K562 (cell line): Measurements from ENCODE around the gene NBEAL2. TPM values are rescaled to one million over a fixed set of nuclear protein-coding genes. Genes with fewer than 3 reads are reported as not detected.

Experiments
- ARID1B ChIP-seq: fragments of 450-650 bp; IDR thresholded peaks from 2 replicates; pipeline ENCODE4 v1.6.1; 2016; ENCODE audit warnings: antibody characterized with exemption, mild to moderate bottlenecking, inconsistent platforms
- ARNT ChIP-seq, 2 experiments: fragments of 450-650 bp; IDR thresholded peaks; 2 replicates each; pipeline ENCODE4 v1.6.1; 2016; ENCODE audit warnings: mild to moderate bottlenecking in 1 of 2
- BRD9 ChIP-seq: fragments of 450-650 bp; IDR thresholded peaks from 2 replicates; pipeline ENCODE4 v1.6.1; 2018; ENCODE audit warnings: low read depth; ENCODE audit not compliant: partially characterized antibody
- DMBX1 ChIP-seq: fragments of 250-450 bp; sonication (Bioruptor Pico); IDR thresholded peaks from 2 replicates; pipeline ENCODE4 v1.8.0; 2022; ENCODE audit warnings: inconsistent platforms, mild to moderate bottlenecking, moderate library complexity, borderline replicate concordance
- DPF2 ChIP-seq: fragments of 450-650 bp; IDR thresholded peaks from 2 replicates; pipeline ENCODE4 v1.6.1; 2016
- EP300 ChIP-seq: IDR thresholded peaks from 2 replicates; pipeline ENCODE4 v1.6.1; 2012; ENCODE audit warnings: low read length, improper control_type of control experiment
- EP400 ChIP-seq: fragments of 450-650 bp; IDR thresholded peaks from 2 replicates; pipeline ENCODE4 v1.6.1; 2017; ENCODE audit warnings: antibody characterized with exemption, mild to moderate bottlenecking, moderate library complexity
- GABPB1 ChIP-seq: sonication (generic); formaldehyde crosslinking; IDR thresholded peaks from 2 replicates; pipeline ENCODE4 v1.8.0; 2022; ENCODE audit warnings: mild to moderate bottlenecking, missing genetic modification reagents
- HMBOX1 ChIP-seq: sonication (generic); IDR thresholded peaks from 2 replicates; pipeline ENCODE4 v1.6.1; 2016
- HMG20A ChIP-seq: fragments of 450-650 bp; formaldehyde crosslinking; conservative IDR thresholded peaks from 2 replicates; pipeline ENCODE4 v1.4.0; 2020; ENCODE audit warnings: mild to moderate bottlenecking, mixed read lengths
- MAFF ChIP-seq: IDR thresholded peaks from 2 replicates; pipeline ENCODE4 v1.6.1; 2012; ENCODE audit warnings: low read length, improper control_type of control experiment
- MEF2A ChIP-seq: IDR thresholded peaks from 2 replicates; pipeline ENCODE4 v1.6.1; 2011; ENCODE audit warnings: low read depth, mild to moderate bottlenecking, low read length, moderate library complexity; ENCODE audit not compliant: control insufficient read depth
- NFIC ChIP-seq: fragments of 450-650 bp; IDR thresholded peaks from 2 replicates; pipeline ENCODE4 v1.6.1; 2017; ENCODE audit warnings: mild to moderate bottlenecking, inconsistent platforms
- POLR2AphosphoS5 ChIP-seq: IDR thresholded peaks from 2 replicates; pipeline ENCODE4 v1.6.1; 2011; ENCODE audit warnings: mild to moderate bottlenecking, low read depth, low read length, moderate library complexity; ENCODE audit not compliant: control insufficient read depth, insufficient read depth
- PPARD ChIP-seq: fragments of 250-450 bp; sonication (Bioruptor Pico); IDR thresholded peaks from 2 replicates; pipeline ENCODE4 v1.8.0; 2022; ENCODE audit warnings: inconsistent platforms, mild to moderate bottlenecking, moderate library complexity
- RAD21 ChIP-seq, 2 experiments: fragments of 250-450 bp in 1 of 2; fragments of 450-650 bp in 1 of 2; sonication (Bioruptor Pico) in 1 of 2; formaldehyde crosslinking in 1 of 2; IDR thresholded peaks in 1 of 2; conservative IDR thresholded peaks in 1 of 2; 2 replicates each; pipeline versions ENCODE4 v1.4.0 to v1.8.0; 2020 to 2022; ENCODE audit warnings: mild to moderate bottlenecking in 2 of 2, moderate library complexity in 1 of 2
- RCOR1 ChIP-seq, 2 experiments: IDR thresholded peaks; 2 replicates each; pipeline ENCODE4 v1.6.1; 2012; ENCODE audit warnings: low read depth in 2 of 2, low read length in 2 of 2, borderline replicate concordance in 1 of 2, improper control_type of control experiment in 1 of 2
- SMARCA4 ChIP-seq: fragments of 450-650 bp; IDR thresholded peaks from 2 replicates; pipeline ENCODE4 v1.6.1; 2016
- SOX6 ChIP-seq: fragments of 450-650 bp; IDR thresholded peaks from 2 replicates; pipeline ENCODE4 v1.6.1; 2014; ENCODE audit warnings: mild to moderate bottlenecking
- SRSF1 ChIP-seq: fragments of 200-400 bp; formaldehyde crosslinking; IDR thresholded peaks from 2 replicates; pipeline ENCODE4 v1.6.1; 2017; ENCODE audit warnings: mild to moderate bottlenecking, low read depth, low read length, moderate library complexity
- STAT5A ChIP-seq: IDR thresholded peaks from 2 replicates; pipeline ENCODE4 v1.6.1; 2012; ENCODE audit warnings: low read length, inconsistent platforms, borderline replicate concordance
- TEAD4 ChIP-seq, 2 experiments: sonication (generic) in 1 of 2; formaldehyde crosslinking in 1 of 2; IDR thresholded peaks; 2 replicates each; pipeline versions ENCODE4 v1.6.1 to v1.8.0; 2012 to 2022; ENCODE audit warnings: borderline replicate concordance in 1 of 2, inconsistent platforms in 1 of 2, low read length in 1 of 2, mild to moderate bottlenecking in 1 of 2, missing genetic modification reagents in 1 of 2
- TRIM24 ChIP-seq, 2 experiments: fragments of 450-650 bp; IDR thresholded peaks; 2 replicates each; pipeline ENCODE4 v1.6.1; 2016
- ZNF668 ChIP-seq: fragments of 250-450 bp; sonication (Bioruptor Pico); IDR thresholded peaks from 2 replicates; pipeline ENCODE4 v1.8.0; 2022; ENCODE audit warnings: mild to moderate bottlenecking, inconsistent platforms
- ZSCAN29 ChIP-seq: fragments of 450-650 bp; IDR thresholded peaks from 2 replicates; pipeline ENCODE4 v1.6.1; 2017
- polyA plus RNA-seq, 8 experiments: library from polyadenylated mRNA; depleted of rRNA in 4 of 8; stranded (reverse) in 5 of 8; unstranded in 3 of 8; fragments of >200 nt; fragmentation: Nextera tagmentation in 2 of 8; fragmentation: Illumina TruSeq in 1 of 8; extraction: Ambion mirVana in 2 of 8; extraction: Trizol in 1 of 8; gene quantifications; 2 replicates each; pipeline versions ENCODE4 v1.2.1 to v1.2.3, GENCODE V29; 2011 to 2014; ENCODE audit warnings: inconsistent platforms in 1 of 8, missing spikeins in 1 of 8
- total RNA-seq, 7 experiments: library from RNA; depleted of rRNA in 6 of 7; stranded (reverse); fragments of >200 nt in 6 of 7; fragmentation: Illumina TruSeq in 2 of 7; extraction: Trizol in 2 of 7; gene quantifications; 2 replicates each; pipeline versions ENCODE4 v1.2.1 to v1.2.3, GENCODE V29; 2011 to 2021; ENCODE audit warnings: low replicate concordance in 1 of 7
- TF ChIP-seq, protein P1 (sequence below): fragments of 450-650 bp; IDR thresholded peaks from 2 replicates; pipeline ENCODE4 v1.6.1; 2014; ENCODE audit warnings: low read depth, mild to moderate bottlenecking, moderate library complexity, borderline replicate concordance
- TF ChIP-seq, protein P2 (sequence below): fragments of 450-650 bp; formaldehyde crosslinking; IDR thresholded peaks from 2 replicates; pipeline ENCODE4 v1.4.0; 2020; ENCODE audit warnings: mild to moderate bottlenecking, moderate library complexity

The NBEAL2 gene
- total and polyA plus RNA-seq, 9 of the 15 experiments (the other 6 are each of a cell fraction or from before 2014, with no cell fraction given) = 0.06 to 114 (median 29.6) TPM

DNA sequence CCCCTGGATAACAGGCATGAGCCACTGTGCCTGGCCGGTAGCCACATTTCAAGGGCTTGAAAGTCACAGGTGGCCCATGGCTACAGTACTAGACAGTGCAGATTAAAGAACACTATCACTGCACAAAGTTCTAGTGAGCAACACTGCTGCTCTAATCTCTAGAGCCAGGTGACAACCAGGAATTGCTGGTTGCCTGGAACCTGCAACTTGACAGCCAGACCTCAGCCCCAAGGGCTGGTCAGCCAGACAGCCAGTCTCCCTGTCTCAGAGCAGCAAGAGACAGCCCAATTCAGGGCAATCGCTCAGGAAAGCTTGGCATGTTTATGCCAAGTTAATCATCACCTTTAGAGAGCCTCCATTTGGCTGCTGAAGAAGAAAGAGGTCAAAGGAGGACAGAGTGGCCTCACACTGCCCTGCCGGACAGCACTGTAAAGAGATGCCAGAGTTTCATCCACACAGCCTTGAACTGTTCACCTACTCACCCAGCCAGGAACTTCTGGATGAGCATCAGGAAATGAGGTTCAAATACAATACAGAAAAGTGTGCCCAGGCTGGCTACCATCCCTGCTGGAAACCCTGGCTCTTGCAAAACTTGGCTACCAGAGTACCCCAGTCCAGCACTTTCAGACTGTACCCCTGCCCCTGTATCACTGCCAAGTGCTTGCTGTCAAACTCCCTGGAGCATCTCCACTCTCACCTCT, 8.9 kb upstream of the NBEAL2 start (continued):
- TF ChIP-seq PPARD (no peak), TEAD4 (IDR thresholded peaks at IDR 0.05; ENCODE audit: low read length) (peak; percentile 83), TEAD4 (CRISPR knock-in tag; IDR thresholded peaks at IDR 0.05; ENCODE audit: borderline replicate concordance) (no peak), ZSCAN29 (no peak), STAT5A (peak; percentile 55), GABPB1 (CRISPR knock-in tag) (no peak), DMBX1 (peak; percentile 39; the same call in 1 of the 2 replicates), EP300 (peak; percentile 51; the same call in 1 of the 2 replicates), HMG20A (CRISPR knock-in tag) (no peak), TRIM24 (IDR thresholded peaks at IDR 0.05) (peak; percentile 14 to 36; a peak in 1 of 4 replicates), MAFF (no peak), RCOR1 (IDR thresholded peaks at IDR 0.05; ENCODE audit: borderline replicate concordance in 1 of 2, low read depth in 2 of 2, low read length in 2 of 2) (0 out of 4 replicates have a peak, but pooled peaks of 1 of the 2 experiments have one; percentile 32), DPF2 (0 out of 2 replicates have a peak, but pooled peaks have one; percentile 39), POLR2AphosphoS5 (peak; percentile 64), BRD9 (no peak), HMBOX1 (peak; percentile 86), SMARCA4 (peak; percentile 43; the same call in 1 of the 2 replicates), ARNT (IDR thresholded peaks at IDR 0.05) (0 out of 4 replicates have a peak, but pooled peaks of 1 of the 2 experiments have one; percentile 21), RAD21 (CRISPR knock-in tag; conservative IDR thresholded peaks at IDR 0.05 in 1 of 2, IDR thresholded peaks at IDR 0.05 in 1 of 2) (peak in 1 of 2 experiments; percentile 10; a peak in 2 of 4 replicates), ZNF668 (no peak), MEF2A (no peak), NFIC (peak; percentile 80), SRSF1 (no peak), ARID1B (peak; percentile 76), SOX6 (peak; percentile 40), EP400 (no peak)
- TF ChIP-seq, protein P1, sequence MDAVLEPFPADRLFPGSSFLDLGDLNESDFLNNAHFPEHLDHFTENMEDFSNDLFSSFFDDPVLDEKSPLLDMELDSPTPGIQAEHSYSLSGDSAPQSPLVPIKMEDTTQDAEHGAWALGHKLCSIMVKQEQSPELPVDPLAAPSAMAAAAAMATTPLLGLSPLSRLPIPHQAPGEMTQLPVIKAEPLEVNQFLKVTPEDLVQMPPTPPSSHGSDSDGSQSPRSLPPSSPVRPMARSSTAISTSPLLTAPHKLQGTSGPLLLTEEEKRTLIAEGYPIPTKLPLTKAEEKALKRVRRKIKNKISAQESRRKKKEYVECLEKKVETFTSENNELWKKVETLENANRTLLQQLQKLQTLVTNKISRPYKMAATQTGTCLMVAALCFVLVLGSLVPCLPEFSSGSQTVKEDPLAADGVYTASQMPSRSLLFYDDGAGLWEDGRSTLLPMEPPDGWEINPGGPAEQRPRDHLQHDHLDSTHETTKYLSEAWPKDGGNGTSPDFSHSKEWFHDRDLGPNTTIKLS = peak; percentile 50; the same call in 1 of the 2 replicates
- TF ChIP-seq, protein P2, sequence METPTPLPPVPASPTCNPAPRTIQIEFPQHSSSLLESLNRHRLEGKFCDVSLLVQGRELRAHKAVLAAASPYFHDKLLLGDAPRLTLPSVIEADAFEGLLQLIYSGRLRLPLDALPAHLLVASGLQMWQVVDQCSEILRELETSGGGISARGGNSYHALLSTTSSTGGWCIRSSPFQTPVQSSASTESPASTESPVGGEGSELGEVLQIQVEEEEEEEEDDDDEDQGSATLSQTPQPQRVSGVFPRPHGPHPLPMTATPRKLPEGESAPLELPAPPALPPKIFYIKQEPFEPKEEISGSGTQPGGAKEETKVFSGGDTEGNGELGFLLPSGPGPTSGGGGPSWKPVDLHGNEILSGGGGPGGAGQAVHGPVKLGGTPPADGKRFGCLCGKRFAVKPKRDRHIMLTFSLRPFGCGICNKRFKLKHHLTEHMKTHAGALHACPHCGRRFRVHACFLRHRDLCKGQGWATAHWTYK (CRISPR knock-in tag) = peak; percentile 27; the same call in 1 of the 2 replicates
